Measurements from ENCODE around the gene LLPH. TPM values are rescaled to one million over a fixed set of nuclear protein-coding genes. Genes with fewer than 3 reads are reported as not detected.
A peak's percentile ranks its signal among the peaks of the same experiment; 100 is the strongest.

The LLPH gene
- total and polyA plus RNA-seq, 10 donors, result 6.5 to 21.7 (median 17.2) TPM

- H3K9me3 ChIP-seq, result peaks cover 0 to 10% (median 7%) of the 10 kb centered on the region in 8 donors
- WGBS, 5 donors, result 0% methylated on average over 54 to 67 of the region's 67 CpGs
- peak within 1 kb of the TSS; percentile 53 to 88 (median 74) for H3K4me3 ChIP-seq
- DNase-seq, result peak; percentile 98
- H3K36me3 ChIP-seq, result peaks cover 0 to 30% (median 0%) of the 10 kb centered on the region in 6 donors
- TF ChIP-seq POLR2A (IDR thresholded peaks at IDR 0.05), result peak in 2 of 3 donors; percentile 54 to 65
- peak; percentile 93 to 96 (median 95) for TF ChIP-seq POLR2AphosphoS5 (IDR thresholded peaks at IDR 0.05)
- peak; percentile 32 to 78 (median 61) for TF ChIP-seq CTCF (IDR thresholded peaks at IDR 0.05 in 8 of 11, conservative IDR thresholded peaks at IDR 0.05 in 3 of 11)
- intact Hi-C loops (cut with DNase I; ENCODE audit: low total_unique reads), result no loop called here
- peaks cover 22 to 69% (median 34%) of the 10 kb centered on the region in 6 donors for H3K4me1 ChIP-seq
- peak within 1 kb of the TSS; percentile 95 to 100 (median 100) for H3K27ac ChIP-seq
- H3K27me3 ChIP-seq (replicated peaks in 1 of 7), result no peaks in the 10 kb centered on the region
These were observed 38.9 kb upstream of the LLPH start, which contains the start of gene TMBIM4 for GRCh38 chr12:66169221-66170170. TSS of gene TMBIM4 (minus strand) at chr12:66169996. CDS start at chr12:66169951, 45 bp downstream.

GRCh38 chr12:66168410-66168809, 37.9 kb upstream of the LLPH start:
- Histone ChIP-seq H3K4me1 (peaks cover 22 to 80% (median 44%) of the 10 kb centered on the region in 6 donors), H3K27ac (peak overlapping the region in 7 of 8 donors; percentile 99 to 100 (median 100)), H3K9me3 (peaks cover 0 to 10% (median 7%) of the 10 kb centered on the region in 8 donors), H3K4me3 (peak overlapping the region; percentile 53 to 88 (median 74)), H3K36me3 (peaks cover 0 to 30% (median 0%) of the 10 kb centered on the region in 6 donors), H3K27me3 (replicated peaks in 1 of 7) (no peaks in the 10 kb centered on the region)
- no peak for DNase-seq
- TF ChIP-seq POLR2A (IDR thresholded peaks at IDR 0.05), result no peak
- no peak for TF ChIP-seq CTCF (IDR thresholded peaks at IDR 0.05 in 8 of 11, conservative IDR thresholded peaks at IDR 0.05 in 3 of 11)
- TF ChIP-seq POLR2AphosphoS5 (IDR thresholded peaks at IDR 0.05), result no peak
- intact Hi-C loops (cut with DNase I; ENCODE audit: low total_unique reads), result no loop called here
- 68 to 82% (median 74%) methylated on average over 8 of the region's 8 CpGs for WGBS, 5 donors

GRCh38 chr12:66166561-66166960, 36.0 kb upstream of the LLPH start:
- Histone ChIP-seq H3K4me1 (peaks cover 32 to 88% (median 58%) of the 10 kb centered on the region in 6 donors), H3K4me3 (no peak overlapping the region), H3K36me3 (peaks cover 0 to 30% (median 0%) of the 10 kb centered on the region in 6 donors), H3K9me3 (peaks cover 0 to 10% (median 7%) of the 10 kb centered on the region in 8 donors), H3K27me3 (replicated peaks in 1 of 7) (no peaks in the 10 kb centered on the region), H3K27ac (no peak overlapping the region)
- no peak for DNase-seq
- no peak for TF ChIP-seq POLR2A (IDR thresholded peaks at IDR 0.05)
- no peak for TF ChIP-seq POLR2AphosphoS5 (IDR thresholded peaks at IDR 0.05)
- TF ChIP-seq CTCF (IDR thresholded peaks at IDR 0.05 in 8 of 11, conservative IDR thresholded peaks at IDR 0.05 in 3 of 11), result no peak
- intact Hi-C loops (cut with DNase I; ENCODE audit: low total_unique reads), result no loop called here
- 88 to 96% (median 91%) methylated on average over 2 of the region's 2 CpGs for WGBS, 5 donors

- DNase-seq, result no peak
- peak overlapping the region in 1 of 8 donors; percentile 82 for H3K27ac ChIP-seq
- H3K4me1 ChIP-seq, result peaks cover 32 to 89% (median 56%) of the 10 kb centered on the region in 6 donors
- intact Hi-C loops (cut with DNase I; ENCODE audit: low total_unique reads), result no loop called here
- peaks cover 0 to 10% (median 7%) of the 10 kb centered on the region in 8 donors for H3K9me3 ChIP-seq
- TF ChIP-seq POLR2AphosphoS5 (IDR thresholded peaks at IDR 0.05), result no peak
- no peak for TF ChIP-seq CTCF (IDR thresholded peaks at IDR 0.05 in 8 of 11, conservative IDR thresholded peaks at IDR 0.05 in 3 of 11)
- no peak for TF ChIP-seq POLR2A (IDR thresholded peaks at IDR 0.05)
- no peaks in the 10 kb centered on the region for H3K27me3 ChIP-seq (replicated peaks in 1 of 7)
- peaks cover 0 to 43% (median 8%) of the 10 kb centered on the region in 6 donors for H3K36me3 ChIP-seq
- WGBS, 5 donors, result 95 to 98% (median 96%) methylated on average over 2 of the region's 2 CpGs
- H3K4me3 ChIP-seq, result no peak overlapping the region
These were observed 34.6 kb upstream of the LLPH start for GRCh38 chr12:66165141-66165540.
